SK-N-SH (cell line): Measurements from ENCODE around the gene HPCAL1. TPM values are rescaled to one million over a fixed set of nuclear protein-coding genes. Genes with fewer than 3 reads are reported as not detected.

ENCODE experiments used
- CTCF ChIA-PET: fragments of 300-600, 350-600 bp; formaldehyde crosslinking; extraction: SDS; loops from one replicate; lab custom pipeline; 2021; lab: Yijun Ruan, JAX
- POLR2A ChIA-PET: fragments of 350-600 bp; sonication (Branson Sonifier 250); formaldehyde crosslinking; extraction: SDS; loops from one replicate; lab custom pipeline; 2020; ENCODE audit warnings: antibody characterized with exemption, inconsistent platforms; lab: Yijun Ruan, JAX
- DNase-seq: peaks from one replicate; pipeline ENCODE4 v3.0.0; 2012
- H2AFZ ChIP-seq: fragments of 200-600 bp; sonication (generic); 2 replicates; pipeline ENCODE4 v1.8.1; 2016; ENCODE audit warnings: antibody characterized with exemption, mild to moderate bottlenecking, low read depth
- H3F3A ChIP-seq: fragments of 200-600 bp; sonication (generic); replicated peaks from 2 replicates; pipeline ENCODE3; 2016; ENCODE audit warnings: antibody characterized with exemption, mild to moderate bottlenecking; ENCODE audit not compliant: insufficient read depth
- H3K27ac ChIP-seq, 2 experiments: fragments of 200-500 bp in 1 of 2; fragments of 200-600 bp in 1 of 2; sonication (Bioruptor generic) in 1 of 2; sonication (generic), shearing (Covaris generic) in 1 of 2; 2 replicates each; pipeline versions ENCODE4 v1.5.1 to v1.6.1; 2014 to 2016; ENCODE audit warnings: low read depth in 2 of 2, inconsistent platforms in 1 of 2, low read length in 1 of 2, mild to moderate bottlenecking in 1 of 2, mixed read lengths in 1 of 2
- H3K27me3 ChIP-seq: fragments of 200-600 bp; sonication (generic), shearing (Covaris generic); 2 replicates; pipeline ENCODE4 v1.6.1; 2016; ENCODE audit warnings: mixed run types; ENCODE audit not compliant: insufficient read depth
- H3K36me3 ChIP-seq, 2 experiments: fragments of 200-500 bp in 1 of 2; fragments of 200-600 bp in 1 of 2; sonication (Bioruptor generic) in 1 of 2; sonication (generic) in 1 of 2; replicated peaks in 1 of 2; 2 replicates each; pipeline versions ENCODE3 to v1.5.1; 2014 to 2016; ENCODE audit warnings: low read length in 1 of 2, mild to moderate bottlenecking in 1 of 2; ENCODE audit not compliant: insufficient read depth in 2 of 2, control insufficient read depth in 1 of 2
- H3K4me1 ChIP-seq, 2 experiments: fragments of 200-500 bp in 1 of 2; fragments of 200-600 bp in 1 of 2; sonication (Bioruptor generic) in 1 of 2; sonication (generic), shearing (Covaris generic) in 1 of 2; 2 replicates each; pipeline versions ENCODE4 v1.5.1 to v1.6.1; 2014 to 2016; ENCODE audit warnings: low read depth in 1 of 2, low read length in 1 of 2, mixed run types in 1 of 2; ENCODE audit not compliant: insufficient read depth in 2 of 2, control insufficient read depth in 1 of 2
- H3K4me2 ChIP-seq: fragments of 200-600 bp; sonication (generic), shearing (Covaris generic); 2 replicates; pipeline ENCODE4 v1.6.1; 2017; ENCODE audit warnings: mixed run types
- H3K4me3 ChIP-seq, 2 experiments: fragments of 200-500 bp in 1 of 2; fragments of 200-600 bp in 1 of 2; sonication (Bioruptor generic) in 1 of 2; sonication (generic), shearing (Covaris generic) in 1 of 2; 2 replicates each; pipeline versions ENCODE4 v1.5.1 to v1.8.1; 2014 to 2016; ENCODE audit warnings: low read depth in 2 of 2, inconsistent platforms in 1 of 2, low read length in 1 of 2, mild to moderate bottlenecking in 1 of 2, mixed read lengths in 1 of 2, moderate library complexity in 1 of 2
- H3K79me2 ChIP-seq: fragments of 200-600 bp; sonication (generic); 2 replicates; pipeline ENCODE4 v1.8.1; 2017; ENCODE audit warnings: mild to moderate bottlenecking; ENCODE audit not compliant: insufficient read depth
- H3K9ac ChIP-seq: fragments of 200-600 bp; sonication (generic); 2 replicates; pipeline ENCODE4 v1.6.1; 2017; ENCODE audit warnings: mixed run types
- H3K9me2 ChIP-seq: fragments of 200-600 bp; sonication (generic); 2 replicates; pipeline ENCODE4 v1.6.1; 2017; ENCODE audit warnings: mixed run types
- H3K9me3 ChIP-seq: fragments of 200-600 bp; sonication (generic); 2 replicates; pipeline ENCODE4 v1.6.1; 2017; ENCODE audit warnings: mixed run types, mild to moderate bottlenecking, moderate library complexity
- H4K20me1 ChIP-seq: fragments of 200-600 bp; sonication (generic); 2 replicates; pipeline ENCODE4 v1.6.1; 2017; ENCODE audit warnings: mild to moderate bottlenecking, mixed run types; ENCODE audit not compliant: insufficient read depth
- CHD2 ChIP-seq: fragments of 150-350 bp; IDR thresholded peaks from 2 replicates; pipeline ENCODE4 v1.6.1; 2018; ENCODE audit warnings: low read length; ENCODE audit not compliant: partially characterized antibody
- ELF1 ChIP-seq: IDR thresholded peaks from 2 replicates; pipeline ENCODE4 v1.4.0; 2012
- EP300 ChIP-seq, 2 experiments: IDR thresholded peaks; 2 replicates each; pipeline versions ENCODE4 v1.4.0 to v1.6.1; 2012; ENCODE audit warnings: borderline replicate concordance in 1 of 2, low read depth in 1 of 2, low read length in 1 of 2
- FOXJ3 ChIP-seq: sonication (generic); formaldehyde crosslinking; IDR thresholded peaks from 2 replicates; pipeline ENCODE4 v1.5.1; 2020; ENCODE audit warnings: mild to moderate bottlenecking, missing genetic modification reagents
- FOXM1 ChIP-seq: IDR thresholded peaks from 2 replicates; pipeline ENCODE4 v1.4.0; 2012; ENCODE audit warnings: low read depth, mild to moderate bottlenecking
- GABPA ChIP-seq: IDR thresholded peaks from 2 replicates; pipeline ENCODE4 v1.4.0; 2012; ENCODE audit warnings: low read depth, mild to moderate bottlenecking
- GATA2 ChIP-seq: sonication (generic); formaldehyde crosslinking; IDR thresholded peaks from 2 replicates; pipeline ENCODE4 v1.5.0; 2020; ENCODE audit warnings: mild to moderate bottlenecking, missing genetic modification reagents
- JUND ChIP-seq: IDR thresholded peaks from 2 replicates; pipeline ENCODE4 v1.4.0; 2012
- MEF2A ChIP-seq: IDR thresholded peaks from 2 replicates; pipeline ENCODE4 v1.4.0; 2012; ENCODE audit warnings: low read depth, borderline replicate concordance
- NRF1 ChIP-seq: IDR thresholded peaks from 2 replicates; pipeline ENCODE4 v1.6.1; 2012; ENCODE audit warnings: low read depth, mild to moderate bottlenecking, low read length
- RCOR1 ChIP-seq: fragments of 150-350 bp; IDR thresholded peaks from 2 replicates; pipeline ENCODE4 v1.6.1; 2017; ENCODE audit warnings: antibody characterized with exemption, low read length
- RFX5 ChIP-seq: IDR thresholded peaks from 2 replicates; pipeline ENCODE4 v1.6.1; 2012; ENCODE audit warnings: mild to moderate bottlenecking, improper control_type of control experiment, low read length
- SIN3A ChIP-seq: IDR thresholded peaks from 2 replicates; pipeline ENCODE4 v1.6.1; 2012; ENCODE audit warnings: low read depth, mild to moderate bottlenecking, low read length, moderate library complexity, borderline replicate concordance
- SMC3 ChIP-seq: IDR thresholded peaks from 2 replicates; pipeline ENCODE4 v1.6.1; 2012; ENCODE audit warnings: low read depth, low read length, improper control_type of control experiment
- TCF12 ChIP-seq: IDR thresholded peaks from 2 replicates; pipeline ENCODE4 v1.4.0; 2012
- TEAD4 ChIP-seq: IDR thresholded peaks from 2 replicates; pipeline ENCODE4 v1.4.0; 2012; ENCODE audit warnings: mild to moderate bottlenecking, borderline replicate concordance; ENCODE audit not compliant: insufficient read depth
- USF2 ChIP-seq: fragments of 150-350 bp; IDR thresholded peaks from 2 replicates; pipeline ENCODE4 v1.6.1; 2017; ENCODE audit warnings: antibody characterized with exemption, low read length, low read depth, borderline replicate concordance
- YY1 ChIP-seq: IDR thresholded peaks from 2 replicates; pipeline ENCODE4 v1.4.0; 2012; ENCODE audit warnings: low read depth, mild to moderate bottlenecking
- whole genome bisulfite sequencing: methylation state at CpG from one replicate; pipeline ENCODE4 v1.1.6; 2017; ENCODE audit warnings: low lambda C conversion rate; 5-methylcytosine and 5-hydroxymethylcytosine counted together
- polyA plus RNA-seq, 3 experiments: library from polyadenylated mRNA; depleted of rRNA; stranded (reverse); fragments of >200 nt; gene quantifications; 2 replicates each; pipeline ENCODE4 v1.2.3, GENCODE V29; 2012
- TF ChIP-seq, protein P1 (sequence below): IDR thresholded peaks from 2 replicates; pipeline ENCODE4 v1.4.0; 2012; ENCODE audit warnings: low read depth, borderline replicate concordance
- TF ChIP-seq, protein P2 (sequence below): IDR thresholded peaks from 2 replicates; pipeline ENCODE4 v1.4.0; 2012; ENCODE audit warnings: low read depth, borderline replicate concordance
- TF ChIP-seq, protein P3 (sequence below): IDR thresholded peaks from 2 replicates; pipeline ENCODE4; 2012
- TF ChIP-seq, protein P4 (sequence below): fragments of 200-600 bp; sonication (generic); IDR thresholded peaks from 2 replicates; pipeline ENCODE4 v1.6.1; 2017; ENCODE audit warnings: antibody characterized with exemption, mild to moderate bottlenecking, moderate library complexity

The HPCAL1 gene
- polyA plus RNA-seq, 1 of the 3 experiments (the other 2 are of a cell fraction), result 77.0 TPM

DNA sequence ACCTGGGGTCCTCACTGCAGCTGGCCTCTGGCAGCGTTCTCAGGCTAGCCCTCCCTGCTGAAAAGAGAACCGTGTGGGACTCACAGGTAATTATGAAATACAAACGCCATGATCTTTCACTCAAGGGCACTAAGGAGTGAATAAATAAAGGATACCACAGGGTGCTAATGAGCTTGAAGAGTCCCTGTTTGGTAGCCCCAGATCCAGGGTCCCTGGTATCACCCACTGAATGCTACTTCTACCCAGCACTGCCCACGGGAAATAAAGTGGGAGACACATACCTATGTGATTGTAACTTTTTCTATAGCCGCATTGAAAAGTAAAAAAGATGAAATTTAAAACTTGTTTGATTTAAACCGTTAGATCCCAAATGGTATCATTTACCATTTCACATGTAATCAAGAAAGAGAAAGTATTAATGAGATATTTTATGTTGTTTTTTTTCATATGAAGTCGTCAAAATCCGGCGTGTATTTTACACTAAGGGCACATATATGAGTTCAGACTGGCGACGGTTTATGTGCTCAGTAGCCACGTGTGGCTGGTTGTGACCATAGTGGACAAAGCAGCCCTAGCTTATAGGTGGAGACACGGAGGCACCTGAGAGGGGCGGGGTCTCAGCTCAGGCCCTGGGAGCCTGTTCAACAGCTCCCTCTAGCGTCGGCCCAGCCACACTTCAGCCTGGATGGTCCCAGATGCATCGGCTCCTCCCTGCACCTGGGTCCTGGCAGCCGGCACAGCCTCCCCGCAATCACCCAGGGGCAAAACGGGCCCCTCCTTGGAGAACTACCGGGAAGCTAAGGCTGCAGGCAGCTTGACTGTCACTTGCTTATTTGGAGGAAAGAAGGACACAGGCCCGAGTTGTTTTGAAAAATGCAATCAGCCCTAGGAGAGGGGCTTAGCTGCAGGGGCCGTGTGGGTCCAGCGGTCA is 106.2 kb downstream of the HPCAL1 start:
- Histone ChIP-seq H4K20me1 (no peaks in the 10 kb centered on the region), H3K36me3 (peaks cover 0 to 5% of the 10 kb centered on the region in 2 experiments), H3K9me2 (no peaks in the 10 kb centered on the region), H3K9ac (no peak overlapping the region), H3K4me3 (peak overlapping the region in 1 of 2 experiments; percentile 26; a peak in 1 of 4 replicates), H3K4me2 (peak overlapping the region; percentile 10; the same call in 1 of the 2 replicates), H2AFZ (no peak overlapping the region), H3K27me3 (no peaks in the 10 kb centered on the region), H3K9me3 (no peaks in the 10 kb centered on the region), H3K79me2 (no peaks in the 10 kb centered on the region), H3K4me1 (peaks cover 34 to 55% of the 10 kb centered on the region in 2 experiments), H3K27ac (peak overlapping the region in 1 of 2 experiments; percentile 62; a peak in 2 of 4 replicates), H3F3A (peaks cover 13% of the 10 kb centered on the region)
- WGBS, result 45% methylated on average over 23 of the region's 24 CpGs
- DNase-seq, result peak; percentile 97
- ChIA-PET POLR2A (interaction anchor here (0.6 to 1.8 kb wide), 7 partner anchors 54 to 285 kb away, joined by 3 to 13 read pairs (median 6); partner anchors contain the start of gene HPCAL1), CTCF (interaction anchor here (0.6 to 12.8 kb wide), 86 partner anchors 8 to 595 kb away, joined by 3 to 403 read pairs (median 7); partner anchors contain the start of genes HPCAL1, RRM2 and TAF1B)
- peak; percentile 98 for TF ChIP-seq SMC3
- no peak for TF ChIP-seq EP300 (IDR thresholded peaks at IDR 0.05; ENCODE audit: borderline replicate concordance in 1 of 2, low read depth in 1 of 2, low read length in 1 of 2)
- no peak for TF ChIP-seq NRF1
- no peak for TF ChIP-seq TEAD4
- no peak for TF ChIP-seq MEF2A
- no peak for TF ChIP-seq SIN3A
- no peak for TF ChIP-seq FOXM1
- peak; percentile 22; the same call in 1 of the 2 replicates for TF ChIP-seq USF2
- TF ChIP-seq, protein P1, sequence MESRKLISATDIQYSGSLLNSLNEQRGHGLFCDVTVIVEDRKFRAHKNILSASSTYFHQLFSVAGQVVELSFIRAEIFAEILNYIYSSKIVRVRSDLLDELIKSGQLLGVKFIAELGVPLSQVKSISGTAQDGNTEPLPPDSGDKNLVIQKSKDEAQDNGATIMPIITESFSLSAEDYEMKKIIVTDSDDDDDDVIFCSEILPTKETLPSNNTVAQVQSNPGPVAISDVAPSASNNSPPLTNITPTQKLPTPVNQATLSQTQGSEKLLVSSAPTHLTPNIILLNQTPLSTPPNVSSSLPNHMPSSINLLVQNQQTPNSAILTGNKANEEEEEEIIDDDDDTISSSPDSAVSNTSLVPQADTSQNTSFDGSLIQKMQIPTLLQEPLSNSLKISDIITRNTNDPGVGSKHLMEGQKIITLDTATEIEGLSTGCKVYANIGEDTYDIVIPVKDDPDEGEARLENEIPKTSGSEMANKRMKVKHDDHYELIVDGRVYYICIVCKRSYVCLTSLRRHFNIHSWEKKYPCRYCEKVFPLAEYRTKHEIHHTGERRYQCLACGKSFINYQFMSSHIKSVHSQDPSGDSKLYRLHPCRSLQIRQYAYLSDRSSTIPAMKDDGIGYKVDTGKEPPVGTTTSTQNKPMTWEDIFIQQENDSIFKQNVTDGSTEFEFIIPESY, result no peak
- no peak for TF ChIP-seq GATA2
- TF ChIP-seq, protein P2, sequence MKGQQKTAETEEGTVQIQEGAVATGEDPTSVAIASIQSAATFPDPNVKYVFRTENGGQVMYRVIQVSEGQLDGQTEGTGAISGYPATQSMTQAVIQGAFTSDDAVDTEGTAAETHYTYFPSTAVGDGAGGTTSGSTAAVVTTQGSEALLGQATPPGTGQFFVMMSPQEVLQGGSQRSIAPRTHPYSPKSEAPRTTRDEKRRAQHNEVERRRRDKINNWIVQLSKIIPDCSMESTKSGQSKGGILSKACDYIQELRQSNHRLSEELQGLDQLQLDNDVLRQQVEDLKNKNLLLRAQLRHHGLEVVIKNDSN, result no peak
- TF ChIP-seq RCOR1, result peak; percentile 59
- TF ChIP-seq TCF12, result no peak
- TF ChIP-seq RFX5, result peak; percentile 68; the same call in 1 of the 2 replicates
- no peak for TF ChIP-seq FOXJ3 (CRISPR knock-in tag)
- peak; percentile 37 for TF ChIP-seq CHD2
- TF ChIP-seq, protein P3, sequence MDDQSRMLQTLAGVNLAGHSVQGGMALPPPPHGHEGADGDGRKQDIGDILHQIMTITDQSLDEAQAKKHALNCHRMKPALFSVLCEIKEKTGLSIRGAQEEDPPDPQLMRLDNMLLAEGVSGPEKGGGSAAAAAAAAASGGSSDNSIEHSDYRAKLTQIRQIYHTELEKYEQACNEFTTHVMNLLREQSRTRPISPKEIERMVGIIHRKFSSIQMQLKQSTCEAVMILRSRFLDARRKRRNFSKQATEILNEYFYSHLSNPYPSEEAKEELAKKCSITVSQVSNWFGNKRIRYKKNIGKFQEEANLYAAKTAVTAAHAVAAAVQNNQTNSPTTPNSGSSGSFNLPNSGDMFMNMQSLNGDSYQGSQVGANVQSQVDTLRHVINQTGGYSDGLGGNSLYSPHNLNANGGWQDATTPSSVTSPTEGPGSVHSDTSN, result no peak
- TF ChIP-seq ELF1, result no peak
- TF ChIP-seq YY1, result no peak
- no peak for TF ChIP-seq JUND
- no peak for TF ChIP-seq GABPA
- TF ChIP-seq, protein P4, sequence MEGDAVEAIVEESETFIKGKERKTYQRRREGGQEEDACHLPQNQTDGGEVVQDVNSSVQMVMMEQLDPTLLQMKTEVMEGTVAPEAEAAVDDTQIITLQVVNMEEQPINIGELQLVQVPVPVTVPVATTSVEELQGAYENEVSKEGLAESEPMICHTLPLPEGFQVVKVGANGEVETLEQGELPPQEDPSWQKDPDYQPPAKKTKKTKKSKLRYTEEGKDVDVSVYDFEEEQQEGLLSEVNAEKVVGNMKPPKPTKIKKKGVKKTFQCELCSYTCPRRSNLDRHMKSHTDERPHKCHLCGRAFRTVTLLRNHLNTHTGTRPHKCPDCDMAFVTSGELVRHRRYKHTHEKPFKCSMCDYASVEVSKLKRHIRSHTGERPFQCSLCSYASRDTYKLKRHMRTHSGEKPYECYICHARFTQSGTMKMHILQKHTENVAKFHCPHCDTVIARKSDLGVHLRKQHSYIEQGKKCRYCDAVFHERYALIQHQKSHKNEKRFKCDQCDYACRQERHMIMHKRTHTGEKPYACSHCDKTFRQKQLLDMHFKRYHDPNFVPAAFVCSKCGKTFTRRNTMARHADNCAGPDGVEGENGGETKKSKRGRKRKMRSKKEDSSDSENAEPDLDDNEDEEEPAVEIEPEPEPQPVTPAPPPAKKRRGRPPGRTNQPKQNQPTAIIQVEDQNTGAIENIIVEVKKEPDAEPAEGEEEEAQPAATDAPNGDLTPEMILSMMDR, result peak; percentile 99
